GM19099 (cell line): ENCODE measurements around the gene PODN.

Experiments
- POLR2A ChIP-seq: IDR thresholded peaks from 3 replicates; pipeline ENCODE4 v1.6.1; 2011; ENCODE audit warnings: low read depth; ENCODE audit not compliant: insufficient read length; ENCODE audit errors: extremely low read depth

The PODN gene

GRCh38 chr1:53121319-53122172 is 59.5 kb downstream of the PODN start:
- no peak for TF ChIP-seq POLR2A

DNA sequence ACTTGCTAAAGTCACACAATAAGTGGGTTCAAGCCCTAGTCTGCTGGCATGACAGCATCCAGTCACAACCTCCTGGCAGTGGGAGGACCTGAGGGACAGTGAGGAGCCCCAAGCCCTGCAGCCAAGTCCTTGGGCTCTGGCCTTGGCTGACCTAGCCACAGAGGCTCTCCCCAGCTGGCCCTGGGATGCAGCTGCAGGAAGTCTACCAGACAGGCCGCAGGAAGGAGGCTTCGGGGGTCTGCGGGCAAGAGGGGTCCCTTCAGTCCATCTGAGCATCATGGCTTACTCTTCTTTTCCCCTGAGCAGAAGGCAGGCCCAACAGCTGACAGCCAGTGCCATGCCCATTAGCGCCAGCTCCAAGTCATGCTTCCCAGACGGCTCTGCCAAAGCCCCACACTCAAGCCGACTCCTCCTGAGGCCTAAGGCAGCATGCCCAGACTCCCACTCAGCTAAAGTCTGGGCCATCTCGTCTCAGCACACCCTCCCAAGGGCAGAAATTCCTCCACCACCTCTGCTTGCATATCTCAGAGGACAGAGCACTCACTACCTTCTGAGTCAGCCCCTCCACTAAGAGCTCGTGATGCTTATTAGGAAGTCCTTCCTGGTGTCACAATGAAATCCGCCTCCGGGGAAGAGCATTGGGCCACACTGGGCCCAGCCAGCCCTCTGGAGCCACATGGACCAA is 60.3 kb downstream of the PODN start:
- no peak for TF ChIP-seq POLR2A

DNA sequence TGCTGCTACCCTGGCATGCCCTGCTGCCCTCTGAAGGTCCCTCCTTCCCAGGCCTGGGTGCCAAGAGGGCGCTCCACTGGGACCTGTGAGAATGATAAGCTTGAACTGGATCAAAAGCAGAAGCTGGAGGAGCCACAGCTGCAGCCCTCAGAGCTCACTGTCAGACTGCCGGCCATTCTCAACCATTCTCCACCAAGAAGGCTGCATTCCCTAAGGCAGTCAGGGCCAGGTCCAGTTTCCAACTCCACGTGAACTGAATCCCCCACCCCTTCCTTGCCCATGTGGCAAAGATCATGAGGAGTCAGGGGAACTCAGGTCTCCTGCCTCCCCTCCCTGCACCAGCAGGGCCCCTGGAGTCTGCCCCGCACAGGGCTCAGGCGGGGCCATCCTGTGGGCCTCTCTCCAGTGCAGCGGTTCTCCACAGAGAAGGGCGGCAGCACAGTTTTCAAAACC is 61.0 kb downstream of the PODN start:
- TF ChIP-seq POLR2A, result no peak

DNA sequence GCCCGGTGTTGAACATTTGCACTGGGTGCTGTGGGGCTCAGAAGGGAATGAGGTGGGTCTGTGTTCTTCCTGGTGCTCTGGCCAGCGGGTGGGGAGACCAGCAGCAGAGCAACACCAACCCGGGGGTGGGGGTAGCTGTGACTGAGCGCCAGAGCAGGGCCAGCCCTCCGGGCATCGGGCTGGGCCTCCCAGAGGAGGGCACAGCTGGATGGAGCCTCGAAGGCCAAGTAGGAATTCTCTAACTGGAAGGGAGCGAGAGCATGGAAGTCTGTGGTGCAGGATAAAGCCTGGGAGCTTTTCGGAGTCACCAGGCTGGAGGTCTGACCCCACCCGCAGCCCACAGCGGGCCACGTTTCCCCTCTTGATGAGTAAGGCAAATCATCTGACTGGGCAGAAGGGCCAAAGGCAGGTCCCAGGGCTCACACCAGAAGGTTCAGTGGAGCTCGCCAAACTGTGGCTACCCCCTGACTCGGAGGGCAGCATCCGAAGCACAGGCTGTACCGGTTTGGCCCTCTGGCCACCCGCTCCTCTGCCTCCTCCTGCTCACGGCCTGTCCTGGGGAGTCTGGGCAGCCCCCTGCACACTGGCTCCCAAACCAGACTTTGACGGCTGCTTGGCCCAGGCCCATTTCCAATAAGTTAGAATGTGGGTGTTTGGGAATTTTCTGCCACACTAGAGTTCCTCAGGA is 61.6 kb downstream of the PODN start:
- TF ChIP-seq POLR2A, result no peak

DNA sequence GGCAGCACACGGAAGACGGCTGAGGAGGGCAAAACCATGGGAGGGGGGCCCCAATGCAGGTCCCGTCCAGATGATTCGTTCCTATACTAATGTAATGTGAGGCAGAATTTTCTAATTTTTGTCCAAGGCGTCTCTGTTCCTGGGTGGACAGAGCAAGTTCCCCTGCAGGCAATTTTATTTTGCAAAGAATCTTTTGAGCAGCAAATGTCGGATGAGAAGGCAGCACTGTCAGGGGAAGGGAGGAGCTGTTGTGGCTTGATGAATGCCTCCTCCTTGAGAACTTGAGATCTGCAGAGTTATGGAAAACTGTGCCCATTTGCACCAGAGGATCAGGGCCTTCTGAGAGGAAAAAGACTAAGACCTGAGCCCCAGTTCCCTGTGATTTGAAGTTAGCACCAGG is 63.1 kb downstream of the PODN start:
- TF ChIP-seq POLR2A, result no peak

GRCh38 chr1:53125623-53126360 is 63.8 kb downstream of the PODN start:
- TF ChIP-seq POLR2A, result no peak

- TF ChIP-seq POLR2A, result no peak
Measured at GRCh38 chr1:53126495-53126894, 64.5 kb downstream of the PODN start.

DNA sequence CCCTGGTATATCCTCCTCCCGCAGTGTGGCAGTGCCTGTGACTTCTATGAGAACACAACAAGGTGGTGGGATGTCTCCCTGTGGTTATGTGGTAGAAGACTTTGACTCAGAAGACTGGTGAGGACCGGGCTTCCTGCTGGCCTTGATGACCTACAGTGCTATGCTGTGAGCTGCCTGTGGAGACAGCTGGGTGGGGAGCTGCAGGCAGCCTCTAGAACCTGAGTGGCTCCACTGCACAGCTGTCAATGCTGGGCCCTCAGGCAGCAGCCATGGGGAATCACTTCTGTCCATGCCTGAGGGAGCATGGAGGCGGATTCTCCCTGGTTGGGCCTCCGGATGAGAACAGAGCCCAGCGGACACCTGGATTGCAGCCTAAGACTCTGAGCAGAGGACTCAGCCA is 65.5 kb downstream of the PODN start:
- no peak for TF ChIP-seq POLR2A

DNA sequence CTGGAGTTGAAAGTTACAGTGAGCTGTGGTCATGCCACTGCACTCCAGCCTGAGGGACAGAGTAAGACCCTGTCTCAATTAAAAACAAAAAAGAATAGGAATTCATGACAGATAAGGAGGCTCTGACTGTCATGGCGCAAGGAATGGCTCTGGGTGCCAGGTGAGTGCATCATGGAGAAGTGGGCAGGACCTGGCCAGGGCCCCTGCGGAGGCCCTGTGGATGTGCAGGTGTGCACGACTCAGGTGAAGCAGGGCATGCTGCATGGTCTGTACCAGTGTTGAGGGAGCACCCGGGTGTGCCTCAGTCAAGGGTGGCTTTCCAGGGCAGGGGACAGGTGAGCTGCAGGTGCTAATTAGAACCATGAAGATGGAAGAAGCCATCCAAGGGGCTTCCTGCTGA is 66.4 kb downstream of the PODN start:
- TF ChIP-seq POLR2A, result no peak

DNA sequence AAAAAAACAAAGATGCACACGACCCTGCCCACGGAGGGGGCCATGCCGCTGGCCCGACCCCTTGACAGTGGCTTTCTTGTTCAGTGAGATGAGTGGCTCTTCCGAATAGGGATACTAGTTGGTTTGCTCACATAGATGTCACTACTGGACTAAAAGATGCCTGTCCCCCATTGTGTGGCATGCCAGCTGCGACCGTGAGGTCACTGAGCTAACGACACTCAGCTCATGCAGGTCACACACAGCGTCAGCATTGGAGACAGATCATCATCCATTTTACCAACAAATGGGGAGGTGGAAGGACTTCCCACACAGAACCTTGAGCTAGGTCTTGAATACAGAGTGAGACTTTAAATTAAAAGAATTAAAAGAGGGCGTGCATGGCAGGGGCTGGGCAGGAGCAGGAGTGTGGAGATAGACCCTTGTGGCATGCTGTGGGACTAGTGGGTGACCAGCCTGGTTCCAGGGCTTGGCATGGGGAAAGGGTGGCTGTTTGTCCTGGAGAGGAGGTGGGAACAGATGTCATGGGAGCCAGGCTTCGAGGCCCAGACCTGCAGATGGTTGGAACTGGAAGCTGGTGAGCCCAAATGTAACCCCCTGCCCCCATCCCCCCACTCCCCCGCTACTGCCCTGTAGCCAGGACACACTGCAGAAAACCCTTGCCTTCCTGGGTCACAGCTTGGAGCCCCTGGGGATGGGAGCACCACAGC is 68.0 kb downstream of the PODN start:
- no peak for TF ChIP-seq POLR2A

- TF ChIP-seq POLR2A, result no peak
Measured at GRCh38 chr1:53130598-53130877, 68.5 kb downstream of the PODN start.

DNA sequence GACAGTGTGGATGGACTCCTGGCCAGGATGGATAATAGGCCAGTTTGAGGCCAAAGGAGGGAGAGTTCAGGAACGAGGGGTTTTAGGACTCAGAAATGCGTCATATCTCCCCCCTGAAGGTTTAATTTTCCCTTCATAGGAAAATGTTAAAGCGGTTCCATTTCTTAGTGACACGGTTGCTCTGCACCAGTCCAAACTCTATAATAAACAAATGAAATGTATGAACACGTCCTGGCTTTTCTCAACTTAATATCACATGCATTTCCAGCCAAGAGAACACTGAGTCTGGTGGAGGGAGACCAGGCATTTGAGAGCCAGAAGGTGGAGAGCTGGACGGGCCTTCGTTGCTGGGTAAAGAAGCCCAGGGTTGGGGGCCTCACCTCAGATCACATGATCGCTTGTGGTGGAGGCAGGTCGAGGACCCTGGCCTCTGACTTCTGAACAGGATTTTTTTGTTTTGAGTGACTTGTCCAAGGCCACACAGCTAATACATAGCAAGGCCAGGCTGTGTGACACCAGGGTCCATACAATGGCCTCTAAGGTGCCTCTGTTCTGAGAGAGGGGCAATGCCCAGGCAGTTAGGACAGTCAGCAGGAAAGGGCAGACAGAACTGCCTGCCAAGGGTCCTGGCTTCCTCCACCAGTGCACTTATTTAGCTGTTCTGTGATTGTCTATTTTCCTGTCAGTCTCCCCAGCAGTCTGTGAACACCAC is 69.0 kb downstream of the PODN start:
- TF ChIP-seq POLR2A, result no peak

DNA sequence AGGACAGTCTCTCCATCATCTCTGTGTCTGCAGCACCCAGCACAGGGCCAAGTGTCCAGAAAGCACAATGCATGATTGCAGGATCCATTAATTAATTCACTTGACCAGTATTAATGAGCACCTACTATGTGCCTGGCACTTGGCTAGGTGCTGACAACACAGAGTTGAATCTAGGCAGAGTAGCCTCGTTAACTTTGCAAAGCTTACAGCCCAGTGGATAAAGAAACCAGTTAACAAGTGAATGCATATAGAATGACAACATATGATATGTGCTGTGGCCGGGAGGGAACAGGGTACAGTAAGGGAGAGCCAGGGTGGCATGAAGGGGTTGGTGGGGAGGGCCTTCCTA is 69.6 kb downstream of the PODN start:
- TF ChIP-seq POLR2A, result no peak

DNA sequence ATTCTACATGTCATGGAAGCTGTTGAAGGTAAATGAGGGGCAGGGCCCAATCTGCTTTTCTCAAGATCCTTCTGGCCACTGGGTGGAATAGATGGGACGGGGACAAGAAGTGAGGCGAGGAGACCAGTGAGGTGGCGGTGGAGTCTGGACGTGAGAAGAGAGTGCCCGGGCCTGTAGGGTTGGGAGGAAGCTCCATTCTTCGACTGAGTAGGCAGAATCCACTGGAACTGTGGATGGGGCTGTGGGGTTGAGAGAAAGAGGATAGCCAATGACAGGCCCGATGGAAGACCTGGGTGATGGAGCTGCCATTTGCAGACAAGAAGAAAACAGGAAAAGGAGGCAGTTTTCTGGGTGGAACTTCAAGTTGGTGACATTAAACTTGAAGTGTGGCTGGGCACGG is 70.2 kb downstream of the PODN start:
- no peak for TF ChIP-seq POLR2A
